Frontal cortex (tissue), 4 donors: ENCODE results near the gene MARCHF5. TPM values are rescaled to one million over a fixed set of nuclear protein-coding genes. Genes with fewer than 3 reads are reported as not detected.

Experiments used
- DNase-seq, 2 donors: peaks; one replicate each; pipeline ENCODE4 v3.0.0; 2012; ENCODE audit warnings: low spot score in 2 of 2
- FAIRE-seq: peaks from 2 replicates; lab custom pipeline; 2012; peaks lifted over from hg19 to GRCh38; lab: Jason Lieb, UNC
- total RNA-seq: library from RNA; depleted of rRNA; stranded (reverse); fragments of >200 nt; gene quantifications from one replicate; pipeline ENCODE4 v1.2.3, GENCODE V29; 2014
- donor health status: control.
- donor health status: control.
- donor health status: control.

Gene MARCHF5
- 20.4 TPM for total RNA-seq

- no peak for FAIRE-seq
- DNase-seq: peak; percentile 92 to 93
Observed at GRCh38 chr10:92290837-92291615, at the start of gene MARCHF5, which contains the start of gene CPEB3. MARCHF5 (plus strand) TSS chr10:92291167; CDS start chr10:92291495, 328 bp downstream. CPEB3 (minus strand) TSS chr10:92291078; CDS start chr10:92240350, 50,728 bp downstream.

- FAIRE-seq (no peak), DNase-seq (no peak)
Observed at GRCh38 chr10:92241501-92241900, 49.5 kb upstream of the MARCHF5 start.

- DNase-seq (no peak), FAIRE-seq (no peak)
Observed at GRCh38 chr10:92242380-92242779, 48.6 kb upstream of the MARCHF5 start.

- DNase-seq (peak; percentile 43 to 53), FAIRE-seq (no peak)
Observed at GRCh38 chr10:92242910-92243671, 47.9 kb upstream of the MARCHF5 start.

GRCh38 chr10:92244796-92245195 lies 46.2 kb upstream of the MARCHF5 start:
- no peak for DNase-seq
- FAIRE-seq: no peak

GRCh38 chr10:92248566-92248965 lies 42.4 kb upstream of the MARCHF5 start:
- DNase-seq: no peak

GRCh38 chr10:92263396-92263795 lies 27.6 kb upstream of the MARCHF5 start:
- no peak for FAIRE-seq
- DNase-seq: no peak

More at GRCh38 chr10:92248566-92248965, 42.4 kb upstream of the MARCHF5 start:
- no peak for FAIRE-seq

GRCh38 chr10:92264249-92264648 lies 26.7 kb upstream of the MARCHF5 start:
- FAIRE-seq (no peak), DNase-seq (no peak)

- FAIRE-seq (no peak), DNase-seq (no peak)
Observed at GRCh38 chr10:92265687-92266258, 25.2 kb upstream of the MARCHF5 start.

GRCh38 chr10:92267343-92267742 lies 23.6 kb upstream of the MARCHF5 start:
- DNase-seq (no peak), FAIRE-seq (no peak)

- FAIRE-seq: no peak
- no peak for DNase-seq
Observed at GRCh38 chr10:92268748-92269147, 22.2 kb upstream of the MARCHF5 start.

GRCh38 chr10:92274071-92274470 lies 16.9 kb upstream of the MARCHF5 start:
- no peak for DNase-seq
- no peak for FAIRE-seq

GRCh38 chr10:92278996-92279696 lies 11.8 kb upstream of the MARCHF5 start:
- no peak for DNase-seq
- FAIRE-seq: no peak

- DNase-seq (no peak), FAIRE-seq (no peak)
Observed at GRCh38 chr10:92284112-92284704, 6.8 kb upstream of the MARCHF5 start.

GRCh38 chr10:92290076-92290836 lies 711 bp upstream of the MARCHF5 start:
- FAIRE-seq (no peak), DNase-seq (peak; percentile 36 to 44)

GRCh38 chr10:92291616-92291865 lies 574 bp downstream of the MARCHF5 start:
- no peak for DNase-seq
- no peak for FAIRE-seq

- DNase-seq (peak in 1 of 2 donors; percentile 37), FAIRE-seq (no peak)
Observed at GRCh38 chr10:92291921-92292845, 1.2 kb downstream of the MARCHF5 start.

GRCh38 chr10:92298487-92298886 lies 7.5 kb downstream of the MARCHF5 start:
- FAIRE-seq (no peak), DNase-seq (no peak)
